LoVo (cell line): Measurements from ENCODE around the gene PDE4D.
"Not testable (repeated sequence)": the region's sequence is repeated elsewhere in the genome, so short reads cannot be mapped to it uniquely, and the experiment has no call there.

Experiments used
- DNase-seq: peaks from one replicate; pipeline ENCODE4 v3.0.0-alpha.2; 2016; ENCODE audit warnings: low spot score

The PDE4D gene

GRCh38 chr5:59005934-59006701 is 887.4 kb downstream of the PDE4D start:
- no peak for DNase-seq

GRCh38 chr5:59003641-59004040 is 889.9 kb downstream of the PDE4D start:
- no peak for DNase-seq

- no peak for DNase-seq
These were observed 890.4 kb downstream of the PDE4D start for GRCh38 chr5:59003124-59003523.

- no peak for DNase-seq
These were observed 891.2 kb downstream of the PDE4D start for GRCh38 chr5:59002162-59002825.

GRCh38 chr5:59001716-59002115 is 891.8 kb downstream of the PDE4D start:
- DNase-seq: no peak

- DNase-seq: no peak
These were observed 892.4 kb downstream of the PDE4D start for GRCh38 chr5:59001154-59001553.

- no peak for DNase-seq
These were observed 893.3 kb downstream of the PDE4D start for GRCh38 chr5:59000211-59000610.

- DNase-seq: no peak
These were observed 893.7 kb downstream of the PDE4D start for GRCh38 chr5:58999804-59000203.

- no peak for DNase-seq
These were observed 895.0 kb downstream of the PDE4D start for GRCh38 chr5:58998544-58998943.

GRCh38 chr5:58995779-58996178 is 897.7 kb downstream of the PDE4D start:
- DNase-seq: not testable (repeated sequence)

- no peak for DNase-seq
These were observed 900.1 kb downstream of the PDE4D start for GRCh38 chr5:58993461-58993860.

- no peak for DNase-seq
These were observed 904.6 kb downstream of the PDE4D start for GRCh38 chr5:58988938-58989337.

- no peak for DNase-seq
These were observed 906.3 kb downstream of the PDE4D start for GRCh38 chr5:58987193-58987592.

- DNase-seq: no peak
These were observed 907.2 kb downstream of the PDE4D start for GRCh38 chr5:58986281-58986680.

- DNase-seq: no peak
These were observed 907.8 kb downstream of the PDE4D start for GRCh38 chr5:58985759-58986158.

GRCh38 chr5:58985311-58985710 is 908.2 kb downstream of the PDE4D start:
- no peak for DNase-seq

- DNase-seq: no peak
These were observed 909.7 kb downstream of the PDE4D start for GRCh38 chr5:58983526-58984452.

GRCh38 chr5:58980890-58981289 is 912.6 kb downstream of the PDE4D start:
- DNase-seq: no peak

- no peak for DNase-seq
These were observed 914.4 kb downstream of the PDE4D start for GRCh38 chr5:58979090-58979489.

- DNase-seq: no peak
These were observed 918.9 kb downstream of the PDE4D start for GRCh38 chr5:58974601-58975000.

- no peak for DNase-seq
These were observed 919.4 kb downstream of the PDE4D start for GRCh38 chr5:58974083-58974482.

- no peak for DNase-seq
These were observed 921.2 kb downstream of the PDE4D start for GRCh38 chr5:58972301-58972700.

- no peak for DNase-seq
These were observed 922.8 kb downstream of the PDE4D start for GRCh38 chr5:58970766-58971165.
